ENCODE measurements around the gene CPSF7.
"Not testable (repeated sequence)": the region's sequence is repeated elsewhere in the genome, so short reads cannot be mapped to it uniquely, and the experiment has no call there.

The CPSF7 gene

GRCh38 chr11:61437496-61437895 is 7.7 kb upstream of the CPSF7 start:
- no peak for DNase-seq

- DNase-seq: not testable (repeated sequence)
Measured at GRCh38 chr11:61430839-61431238, 1.1 kb upstream of the CPSF7 start.

- DNase-seq: peak; percentile 76
Measured at GRCh38 chr11:61429346-61429690, 457 bp downstream of the CPSF7 start.

- no peak for DNase-seq
Measured at GRCh38 chr11:61425367-61426131, 4.2 kb downstream of the CPSF7 start.

GRCh38 chr11:61422226-61422625 is 7.5 kb downstream of the CPSF7 start:
- no peak for DNase-seq

- DNase-seq: no peak
Measured at GRCh38 chr11:61418136-61418535, 11.6 kb downstream of the CPSF7 start.

GRCh38 chr11:61417670-61418069 is 12.1 kb downstream of the CPSF7 start:
- DNase-seq: no peak

GRCh38 chr11:61416941-61417340 is 12.8 kb downstream of the CPSF7 start:
- DNase-seq: no peak

GRCh38 chr11:61415381-61415780 is 14.4 kb downstream of the CPSF7 start:
- DNase-seq: no peak

GRCh38 chr11:61414547-61414946 is 15.2 kb downstream of the CPSF7 start:
- no peak for DNase-seq

GRCh38 chr11:61413496-61413895 is 16.3 kb downstream of the CPSF7 start:
- no peak for DNase-seq

GRCh38 chr11:61411589-61411988 is 18.2 kb downstream of the CPSF7 start:
- no peak for DNase-seq

- no peak for DNase-seq
Measured at GRCh38 chr11:61406991-61407728, 22.6 kb downstream of the CPSF7 start.

GRCh38 chr11:61406067-61406466 is 23.7 kb downstream of the CPSF7 start:
- DNase-seq: no peak

- no peak for DNase-seq
Measured at GRCh38 chr11:61404641-61405040, 25.1 kb downstream of the CPSF7 start.

GRCh38 chr11:61404103-61404502 is 25.7 kb downstream of the CPSF7 start:
- no peak for DNase-seq

- no peak for DNase-seq
Measured at GRCh38 chr11:61403658-61404057, 26.1 kb downstream of the CPSF7 start.

GRCh38 chr11:61401573-61401972 is 28.2 kb downstream of the CPSF7 start:
- DNase-seq: no peak

- DNase-seq: no peak
Measured at GRCh38 chr11:61401173-61401572, 28.6 kb downstream of the CPSF7 start.

- peak; percentile 19 for DNase-seq
Measured at GRCh38 chr11:61392981-61393595, 36.7 kb downstream of the CPSF7 start.

GRCh38 chr11:61390161-61390560 is 39.6 kb downstream of the CPSF7 start:
- no peak for DNase-seq

GRCh38 chr11:61384271-61385242 is 45.2 kb downstream of the CPSF7 start:
- DNase-seq: no peak

GRCh38 chr11:61383859-61384258 is 45.9 kb downstream of the CPSF7 start:
- not testable (repeated sequence) for DNase-seq

Measured in CD4-positive, alpha-beta T cell treated with Interleukin-17A for 1 hour (primary cell).